Spleen (tissue), 7 donors: ENCODE data around the gene FAM3C.

Experiments
- CTCF ChIP-seq, 11 experiments: fragments of 200-600 bp in 7 of 11; fragments of 450-650 bp in 4 of 11; sonication (generic) in 4 of 11; IDR thresholded peaks in 8 of 11; conservative IDR thresholded peaks in 3 of 11; 1 replicate in 7 of 11; 2 replicates in 4 of 11; pipeline versions ENCODE4 v1.4.0 to v1.8.0; 2016 to 2021; ENCODE audit warnings: antibody characterized with exemption in 11 of 11, inconsistent platforms in 4 of 11, mild to moderate bottlenecking in 1 of 11
- POLR2A ChIP-seq, 3 donors: fragments of 450-650 bp; IDR thresholded peaks; one replicate each; pipeline ENCODE4 v1.5.1; 2017; ENCODE audit warnings: antibody characterized with exemption in 3 of 3, mild to moderate bottlenecking in 1 of 3
- POLR2AphosphoS5 ChIP-seq, 3 donors: sonication (generic); formaldehyde crosslinking; IDR thresholded peaks; one replicate each; pipeline ENCODE4 v1.5.1; 2017; ENCODE audit warnings: antibody characterized with exemption in 3 of 3
- donor health status: DM: no; HTN: no; CAD: no; lungs with moderate emphysema.
- donor health status: DM: no; HTN: no; CAD: no.
- donor health status: DM: no; HTN: no; CAD: no.

- TF ChIP-seq POLR2A (IDR thresholded peaks at IDR 0.05) (no peak), CTCF (IDR thresholded peaks at IDR 0.05 in 8 of 11, conservative IDR thresholded peaks at IDR 0.05 in 3 of 11) (no peak), POLR2AphosphoS5 (IDR thresholded peaks at IDR 0.05) (no peak)
Measured at GRCh38 chr7:121302214-121302745, 93.8 kb downstream of the FAM3C start.
